CD4-positive, alpha-beta T cell (primary cell): ENCODE measurements around the gene SLC2A4. TPM values are rescaled to one million over a fixed set of nuclear protein-coding genes. Genes with fewer than 3 reads are reported as not detected.
A peak's percentile ranks its signal among the peaks of the same experiment; 100 is the strongest.

Experiments
- ATAC-seq: fragments of 200-7000 bp; cut with Tn5 transposase; one replicate; pipeline ENCODE4 v1.10.0; 2022; ENCODE audit warnings: mild to moderate bottlenecking; ENCODE audit not compliant: poor library complexity
- CTCF ChIA-PET: fragments of 350-600 bp; sonication (Branson Sonifier 250); formaldehyde crosslinking; loops from one replicate; lab custom pipeline; 2021; ENCODE audit warnings: antibody characterized with exemption, inconsistent platforms; lab: Charles Lee
- POLR2A ChIA-PET: fragments of 350-600 bp; sonication (Branson Sonifier 250); formaldehyde crosslinking; loops from one replicate; lab custom pipeline; 2021; ENCODE audit warnings: antibody characterized with exemption, inconsistent platforms; lab: Charles Lee
- DNase-seq, 14 experiments: peaks; one replicate each; pipeline ENCODE4 v3.0.0-alpha.2; 2013 to 2020; ENCODE audit warnings: mixed read lengths in 2 of 14
- H3K27ac ChIP-seq, 2 donors: one replicate each; pipeline versions ENCODE4 v1.5.1 to v1.7.0; 2013; ENCODE audit warnings: low read length in 2 of 2, low read depth in 1 of 2, mild to moderate bottlenecking in 1 of 2
- H3K27me3 ChIP-seq, 2 experiments: 1 replicate in 1 of 2; 2 replicates in 1 of 2; pipeline versions ENCODE4 v1.6.1 to v1.7.0; 2013; ENCODE audit warnings: low read length in 2 of 2, control low read depth in 1 of 2, mild to moderate bottlenecking in 1 of 2, moderate library complexity in 1 of 2; ENCODE audit not compliant: insufficient read depth in 2 of 2, control insufficient read depth in 1 of 2
- H3K36me3 ChIP-seq: one replicate; pipeline ENCODE4 v1.6.1; 2013; ENCODE audit warnings: low read length, control low read depth; ENCODE audit not compliant: insufficient read depth
- H3K4me1 ChIP-seq: one replicate; pipeline ENCODE4 v1.6.1; 2013; ENCODE audit warnings: low read length, control low read depth; ENCODE audit not compliant: insufficient read depth
- H3K4me3 ChIP-seq: one replicate; pipeline ENCODE4 v1.5.1; 2013; ENCODE audit warnings: mild to moderate bottlenecking, low read length, moderate library complexity
- H3K9me3 ChIP-seq, 2 experiments: 1 replicate in 1 of 2; 2 replicates in 1 of 2; pipeline versions ENCODE4 v1.6.1 to v1.7.0; 2013; ENCODE audit warnings: low read length in 2 of 2, mild to moderate bottlenecking in 2 of 2, control low read depth in 1 of 2, moderate library complexity in 1 of 2; ENCODE audit not compliant: control insufficient read depth in 1 of 2, insufficient read depth in 1 of 2
- H3K27ac Mint-ChIP-seq: one replicate; pipeline ENCODE4 v1.8.0; 2020; ENCODE audit warnings: mixed read lengths
- H3K27me3 Mint-ChIP-seq: one replicate; pipeline ENCODE4 v1.8.0; 2021; ENCODE audit warnings: mixed read lengths
- H3K36me3 Mint-ChIP-seq: one replicate; pipeline ENCODE4 v1.8.0; 2021; ENCODE audit warnings: low read depth, mixed read lengths
- H3K4me1 Mint-ChIP-seq: one replicate; pipeline ENCODE4 v1.8.0; 2021; ENCODE audit warnings: low read depth, mixed read lengths
- H3K4me3 Mint-ChIP-seq: one replicate; pipeline ENCODE4 v1.8.0; 2020; ENCODE audit warnings: mild to moderate bottlenecking, mixed read lengths
- H3K9me3 Mint-ChIP-seq: one replicate; pipeline ENCODE4 v1.8.0; 2020; ENCODE audit warnings: mixed read lengths
- CTCF ChIP-seq: fragments of 200-600 bp; IDR thresholded peaks from one replicate; pipeline ENCODE4 v1.8.0; 2022; ENCODE audit warnings: antibody characterized with exemption, mild to moderate bottlenecking
- intact Hi-C, 2 experiments: fragments of 100-400 bp; cut with DNase I in 1 of 2; cut with micrococcal nuclease in 1 of 2; formaldehyde crosslinking; loops; one replicate each; pipeline versions ENCODE4 v1.15.1 to v1.9.0; 2023 to 2025; cut with DNase I, micrococcal nuclease
- total RNA-seq, 174 experiments: library from RNA in 2 of 174; stranded (reverse) in 2 of 174; gene quantifications; one replicate each; pipeline ENCODE4 v1.2.3 and lab custom pipeline; 2021 to 2026

Gene SLC2A4
- total RNA-seq, 2 experiments from 2014 or later = not detected

GRCh38 chr17:7236808-7237207, 44.7 kb upstream of the SLC2A4 start:
- ATAC-seq (no peak), DNase-seq (no peak)
- Histone ChIP-seq H3K4me1 (peaks cover 75% of the 10 kb centered on the region), H3K27me3 (no peaks in the 10 kb centered on the region), H3K36me3 (peaks cover 34% of the 10 kb centered on the region), H3K4me3 (no peak overlapping the region), H3K9me3 (no peaks in the 10 kb centered on the region), H3K27ac (no peak overlapping the region)
- POLR2A ChIA-PET = interaction anchor here (0.7 to 17.0 kb wide), 5 partner anchors 14 to 249 kb away, joined by 3 to 234 read pairs (median 4); partner anchors contain the start of genes ACADVL, CTDNEP1, DLG4 and ELP5
- intact Hi-C loops = loop anchor here (1.0 to 10.0 kb wide), 2 partner anchors 17 to 608 kb away; no protein-coding TSS in a partner anchor
- Mint-ChIP-seq H3K36me3 (peaks cover 74% of the 10 kb centered on the region), H3K4me3 (peak overlapping the region; percentile 94), H3K9me3 (no peaks in the 10 kb centered on the region), H3K27me3 (no peaks in the 10 kb centered on the region), H3K4me1 (peaks cover 65% of the 10 kb centered on the region), H3K27ac (peak overlapping the region; percentile 93)
- CTCF ChIA-PET = interaction anchor here (3.5 kb wide), 1 partner anchor 16 kb away, joined by 19 read pairs; the partner anchor contains the start of genes ACADVL and DLG4
- no peak for TF ChIP-seq CTCF

GRCh38 chr17:7237266-7237760, 44.2 kb upstream of the SLC2A4 start:
- CTCF ChIA-PET = interaction anchor here (1.8 to 3.5 kb wide), 2 partner anchors 16 kb away, joined by 5 to 19 read pairs; partner anchors contain the start of genes ACADVL and DLG4
- Mint-ChIP-seq H3K36me3 (peaks cover 74% of the 10 kb centered on the region), H3K27ac (peak overlapping the region; percentile 93), H3K4me1 (peaks cover 65% of the 10 kb centered on the region), H3K9me3 (no peaks in the 10 kb centered on the region), H3K27me3 (no peaks in the 10 kb centered on the region), H3K4me3 (peak overlapping the region; percentile 94)
- DNase-seq (no peak), ATAC-seq (no peak)
- Histone ChIP-seq H3K9me3 (no peaks in the 10 kb centered on the region), H3K4me1 (peaks cover 72% of the 10 kb centered on the region), H3K36me3 (peaks cover 34% of the 10 kb centered on the region), H3K27me3 (no peaks in the 10 kb centered on the region), H3K4me3 (peak overlapping the region; percentile 93), H3K27ac (peak overlapping the region in 1 of 2 donors; percentile 88)
- intact Hi-C loops = loop anchor here (1.0 to 10.0 kb wide), 2 partner anchors 17 to 607 kb away; no protein-coding TSS in a partner anchor
- POLR2A ChIA-PET = interaction anchor here (0.7 to 17.0 kb wide), 10 partner anchors 13 to 883 kb away, joined by 3 to 234 read pairs (median 4); partner anchors contain the start of genes ACADVL, ACAP1, CTDNEP1 and DLG4
- TF ChIP-seq CTCF = no peak

- Mint-ChIP-seq H3K27me3 (peaks cover 4% of the 10 kb centered on the region), H3K9me3 (no peaks in the 10 kb centered on the region), H3K4me1 (peaks cover 68% of the 10 kb centered on the region), H3K27ac (peak overlapping the region; percentile 93), H3K36me3 (peaks cover 78% of the 10 kb centered on the region), H3K4me3 (peak overlapping the region; percentile 94)
- Histone ChIP-seq H3K4me3 (peak overlapping the region; percentile 93), H3K36me3 (peaks cover 34% of the 10 kb centered on the region), H3K4me1 (peaks cover 69% of the 10 kb centered on the region), H3K27ac (peak overlapping the region; percentile 39 to 88), H3K9me3 (no peaks in the 10 kb centered on the region), H3K27me3 (no peaks in the 10 kb centered on the region)
- CTCF ChIA-PET = interaction anchor here (1.8 kb wide), 1 partner anchor 17 kb away, joined by 5 read pairs; no protein-coding TSS in a partner anchor
- intact Hi-C loops = loop anchor here (1.0 to 10.0 kb wide), 2 partner anchors 18 to 607 kb away; no protein-coding TSS in a partner anchor
- ATAC-seq (peak; percentile 12), DNase-seq (peak; percentile 63 to 91 (median 81))
- POLR2A ChIA-PET = interaction anchor here (0.7 to 17.0 kb wide), 15 partner anchors 13 to 882 kb away, joined by 3 to 234 read pairs (median 4); partner anchors contain the start of genes ACADVL, ACAP1, CTDNEP1 and DLG4
- TF ChIP-seq CTCF = no peak
Observed at GRCh38 chr17:7237761-7238419, 43.6 kb upstream of the SLC2A4 start.
